Transverse colon (tissue), 4 donors: Measurements from ENCODE around the gene TMBIM1. TPM values are rescaled to one million over a fixed set of nuclear protein-coding genes. Genes with fewer than 3 reads are reported as not detected.
A peak's percentile ranks its signal among the peaks of the same experiment; 100 is the strongest.

ENCODE experiments used
- DNase-seq: peaks from one replicate; pipeline ENCODE4 v3.0.0-alpha.2; 2019
- H3K27ac ChIP-seq, 4 donors: fragments of 200-600 bp; sonication (generic); 2 replicates each; pipeline ENCODE4 v1.5.1; 2016 to 2018; ENCODE audit warnings: inconsistent platforms in 4 of 4
- H3K27me3 ChIP-seq: fragments of 200-600 bp; sonication (generic); 2 replicates; pipeline ENCODE4 v1.5.1; 2017; ENCODE audit warnings: inconsistent platforms
- H3K36me3 ChIP-seq, 4 donors: fragments of 200-600 bp; sonication (generic); 2 replicates each; pipeline ENCODE4 v1.5.1; 2017 to 2019; ENCODE audit warnings: inconsistent platforms in 4 of 4
- H3K4me1 ChIP-seq, 4 donors: fragments of 200-600 bp; sonication (generic); 2 replicates each; pipeline ENCODE4 v1.5.1; 2017 to 2020; ENCODE audit warnings: inconsistent platforms in 4 of 4
- H3K4me3 ChIP-seq, 4 donors: fragments of 200-600 bp; sonication (generic); 1 replicate in 1 of 4; 2 replicates in 3 of 4; pipeline versions ENCODE4 v1.5.1 to v1.6.1; 2017 to 2019; ENCODE audit warnings: inconsistent platforms in 4 of 4
- H3K9me3 ChIP-seq, 2 donors: fragments of 200-600 bp; sonication (generic); 2 replicates each; pipeline ENCODE4 v1.5.1; 2017 to 2019; ENCODE audit warnings: inconsistent platforms in 2 of 2
- EP300 ChIP-seq: sonication (generic); formaldehyde crosslinking; IDR thresholded peaks from one replicate; pipeline ENCODE4 v1.6.1; 2017; ENCODE audit warnings: antibody characterized with exemption, low read depth
- POLR2A ChIP-seq: fragments of 450-650 bp; IDR thresholded peaks from one replicate; pipeline ENCODE4 v1.6.1; 2016; ENCODE audit warnings: antibody characterized with exemption, mild to moderate bottlenecking, moderate library complexity
- POLR2AphosphoS5 ChIP-seq, 3 donors: sonication (generic); formaldehyde crosslinking; IDR thresholded peaks; one replicate each; pipeline ENCODE4 v1.6.1; 2016; ENCODE audit warnings: antibody characterized with exemption in 3 of 3
- WGBS, 2 donors: methylation state at CpG; one replicate each; pipeline ENCODE4 v1.1.5; 2018; ENCODE audit warnings: low coverage in 1 of 2; 5-methylcytosine and 5-hydroxymethylcytosine counted together
- in situ Hi-C, 4 donors: fragments of 200-750 bp; cut with MboI; loops; one replicate each; pipeline versions ENCODE4 v1.15.0 to v1.15.1; 2017; ENCODE audit warnings: low sequenced_read_pairs in 3 of 4, low pct_ligation_motif_present in 1 of 4, low pct_unique_long_range_greater_than_20kb in 1 of 4
- intact Hi-C: fragments of 100-400 bp; cut with DNase I; formaldehyde crosslinking; loops from one replicate; pipeline ENCODE4 v1.15.1; 2023; ENCODE audit warnings: low total_unique reads
- total RNA-seq, 4 donors: library from RNA; depleted of rRNA; stranded (reverse); fragments of >200 nt; gene quantifications; one replicate each; pipeline ENCODE4 v1.1.0, GENCODE V29; 2016
- TF ChIP-seq, protein P1 (sequence below), 5 experiments: fragments of 200-600 bp in 3 of 5; fragments of 450-650 bp in 2 of 5; sonication (generic) in 3 of 5; IDR thresholded peaks; 1 replicate in 2 of 5; 2 replicates in 3 of 5; pipeline ENCODE4 v1.5.1; 2016 to 2017; ENCODE audit warnings: antibody characterized with exemption in 5 of 5, inconsistent platforms in 3 of 5, mild to moderate bottlenecking in 2 of 5, moderate library complexity in 1 of 5

The TMBIM1 gene
- total RNA-seq, 4 donors from 2014 or later = 80.0 to 356 (median 200) TPM

- in situ Hi-C loops (no loop called here), intact Hi-C loops (no loop called here)
- Histone ChIP-seq H3K27me3 (no peaks in the 10 kb centered on the region), H3K36me3 (peaks cover 0 to 16% (median 8%) of the 10 kb centered on the region in 4 donors), H3K27ac (no peak overlapping the region), H3K4me1 (peaks cover 49 to 65% (median 58%) of the 10 kb centered on the region in 4 donors), H3K9me3 (no peaks in the 10 kb centered on the region), H3K4me3 (no peak overlapping the region)
- WGBS, 2 donors = 94% methylated on average over 6 of the region's 6 CpGs; no CpG with 5 or more reads in 1 of the 2 donors
- TF ChIP-seq, protein P1, sequence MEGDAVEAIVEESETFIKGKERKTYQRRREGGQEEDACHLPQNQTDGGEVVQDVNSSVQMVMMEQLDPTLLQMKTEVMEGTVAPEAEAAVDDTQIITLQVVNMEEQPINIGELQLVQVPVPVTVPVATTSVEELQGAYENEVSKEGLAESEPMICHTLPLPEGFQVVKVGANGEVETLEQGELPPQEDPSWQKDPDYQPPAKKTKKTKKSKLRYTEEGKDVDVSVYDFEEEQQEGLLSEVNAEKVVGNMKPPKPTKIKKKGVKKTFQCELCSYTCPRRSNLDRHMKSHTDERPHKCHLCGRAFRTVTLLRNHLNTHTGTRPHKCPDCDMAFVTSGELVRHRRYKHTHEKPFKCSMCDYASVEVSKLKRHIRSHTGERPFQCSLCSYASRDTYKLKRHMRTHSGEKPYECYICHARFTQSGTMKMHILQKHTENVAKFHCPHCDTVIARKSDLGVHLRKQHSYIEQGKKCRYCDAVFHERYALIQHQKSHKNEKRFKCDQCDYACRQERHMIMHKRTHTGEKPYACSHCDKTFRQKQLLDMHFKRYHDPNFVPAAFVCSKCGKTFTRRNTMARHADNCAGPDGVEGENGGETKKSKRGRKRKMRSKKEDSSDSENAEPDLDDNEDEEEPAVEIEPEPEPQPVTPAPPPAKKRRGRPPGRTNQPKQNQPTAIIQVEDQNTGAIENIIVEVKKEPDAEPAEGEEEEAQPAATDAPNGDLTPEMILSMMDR (IDR thresholded peaks at IDR 0.05) = no peak
- no peak for TF ChIP-seq POLR2A
- no peak for TF ChIP-seq POLR2AphosphoS5 (IDR thresholded peaks at IDR 0.05)
- no peak for TF ChIP-seq EP300
- DNase-seq = no peak
Measured at GRCh38 chr2:218267259-218267658, 25.0 kb downstream of the TMBIM1 start.

DNA sequence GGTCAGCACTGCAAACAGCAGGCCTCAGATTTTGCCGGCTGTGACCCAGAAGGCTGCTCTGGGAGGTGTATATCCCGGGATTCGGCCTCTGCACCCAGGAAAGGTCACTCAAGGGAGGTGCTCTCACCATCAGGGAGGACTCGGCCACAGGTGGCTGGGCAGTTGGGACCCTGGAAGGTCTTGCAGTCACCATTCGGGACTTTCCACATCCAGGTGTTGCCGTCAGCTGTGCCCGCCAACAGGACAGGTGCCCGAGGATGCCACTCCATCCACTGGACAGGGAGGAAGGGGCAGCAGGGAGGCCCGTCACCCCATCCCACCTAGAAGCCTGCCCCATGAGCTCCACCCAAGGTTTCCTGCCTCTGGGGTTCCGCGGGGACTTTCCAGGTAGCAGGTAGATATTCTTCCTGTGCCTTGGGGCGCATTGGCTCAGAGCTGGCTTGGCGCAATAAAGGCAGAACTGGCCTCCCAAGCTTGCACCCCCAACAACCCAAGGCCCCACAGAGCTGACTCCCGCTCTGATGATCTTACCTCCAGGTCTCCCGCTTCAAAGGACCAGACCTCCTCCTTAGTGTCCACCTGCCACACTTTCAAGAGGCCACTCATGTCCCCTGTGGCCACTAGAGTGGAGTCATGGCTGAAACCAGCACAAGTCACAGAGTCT lies 25.9 kb downstream of the TMBIM1 start:
- Histone ChIP-seq H3K4me3 (no peak overlapping the region), H3K36me3 (peaks cover 0 to 16% (median 8%) of the 10 kb centered on the region in 4 donors), H3K27me3 (no peaks in the 10 kb centered on the region), H3K9me3 (no peaks in the 10 kb centered on the region), H3K4me1 (peaks cover 49 to 65% (median 58%) of the 10 kb centered on the region in 4 donors), H3K27ac (no peak overlapping the region)
- no peak for DNase-seq
- TF ChIP-seq POLR2AphosphoS5 (IDR thresholded peaks at IDR 0.05) = no peak
- TF ChIP-seq, protein P1 (IDR thresholded peaks at IDR 0.05) = no peak
- no peak for TF ChIP-seq EP300
- TF ChIP-seq POLR2A = no peak
- 92 to 100% methylated on average over 1 to 15 of the region's 15 CpGs for WGBS, 2 donors
- intact Hi-C loops (no loop called here), in situ Hi-C loops (no loop called here)

GRCh38 chr2:218265626-218266025 lies 26.7 kb downstream of the TMBIM1 start:
- in situ Hi-C loops (no loop called here), intact Hi-C loops (no loop called here)
- WGBS, 2 donors = 90 to 100% methylated on average over 1 to 8 of the region's 8 CpGs
- Histone ChIP-seq H3K36me3 (peaks cover 0 to 16% (median 8%) of the 10 kb centered on the region in 4 donors), H3K4me3 (no peak overlapping the region), H3K27me3 (no peaks in the 10 kb centered on the region), H3K4me1 (peaks cover 52 to 65% (median 60%) of the 10 kb centered on the region in 4 donors), H3K9me3 (no peaks in the 10 kb centered on the region), H3K27ac (peak overlapping the region; percentile 83 to 90 (median 86))
- TF ChIP-seq, protein P1 (IDR thresholded peaks at IDR 0.05) = no peak
- TF ChIP-seq POLR2A (no peak), EP300 (no peak), POLR2AphosphoS5 (IDR thresholded peaks at IDR 0.05) (no peak)
- no peak for DNase-seq

- H3K4me3 ChIP-seq = peak overlapping the region in 1 of 4 donors; percentile 15
- intact Hi-C loops (no loop called here), in situ Hi-C loops (no loop called here)
- peak; percentile 40 for TF ChIP-seq POLR2A
- TF ChIP-seq POLR2AphosphoS5 (IDR thresholded peaks at IDR 0.05) = peak; percentile 26 to 57 (median 53)
- TF ChIP-seq, protein P1 (IDR thresholded peaks at IDR 0.05) = no peak
- peaks cover 59 to 72% (median 67%) of the 10 kb centered on the region in 4 donors for H3K4me1 ChIP-seq
- peaks cover 0 to 16% (median 8%) of the 10 kb centered on the region in 4 donors for H3K36me3 ChIP-seq
- peak; percentile 80 for DNase-seq
- no peaks in the 10 kb centered on the region for H3K9me3 ChIP-seq
- H3K27ac ChIP-seq = peak overlapping the region; percentile 83 to 90 (median 86)
- no peaks in the 10 kb centered on the region for H3K27me3 ChIP-seq
- WGBS, 2 donors = 49% methylated on average over 21 of the region's 22 CpGs; no CpG with 5 or more reads in 1 of the 2 donors
Measured at GRCh38 chr2:218264773-218265561, 27.3 kb downstream of the TMBIM1 start.
